SK-N-SH treated with all-trans-retinoic acid at 6 μM for 48 hours (cell line): ENCODE results near the gene KCNT1.

Source experiments
- ATAC-seq: fragments of 200-7000 bp; cut with Tn5 transposase; 3 replicates; pipeline ENCODE4 v1.9.1; 2020; ENCODE audit warnings: mild to moderate bottlenecking, moderate library complexity
- BACH2 ChIP-seq: fragments of 250-450 bp; sonication (Bioruptor Pico); IDR thresholded peaks from 2 replicates; pipeline ENCODE4 v1.9.0; 2021; ENCODE audit warnings: mild to moderate bottlenecking, borderline replicate concordance
- CREB5 ChIP-seq: fragments of 250-450 bp; sonication (Bioruptor Pico); IDR thresholded peaks from 2 replicates; pipeline ENCODE4 v1.5.1; 2020; ENCODE audit warnings: low read depth, mild to moderate bottlenecking, moderate library complexity
- CSDC2 ChIP-seq: fragments of 250-450 bp; sonication (Bioruptor Pico); IDR thresholded peaks from 2 replicates; pipeline ENCODE4 v1.5.0; 2020; ENCODE audit warnings: mild to moderate bottlenecking, moderate library complexity
- ESRRG ChIP-seq: fragments of 250-450 bp; sonication (Bioruptor Pico); IDR thresholded peaks from 2 replicates; pipeline ENCODE4 v1.6.1; 2021; ENCODE audit warnings: mild to moderate bottlenecking
- GLIS3 ChIP-seq: fragments of 250-450 bp; sonication (Bioruptor Pico); IDR thresholded peaks from 2 replicates; pipeline ENCODE4 v1.5.0; 2020; ENCODE audit warnings: mild to moderate bottlenecking, moderate library complexity
- ISL1 ChIP-seq: fragments of 250-450 bp; sonication (Bioruptor Pico); IDR thresholded peaks from 2 replicates; pipeline ENCODE4 v2.1.2; 2022; ENCODE audit warnings: mild to moderate bottlenecking, moderate library complexity
- OSR1 ChIP-seq: fragments of 250-450 bp; sonication (Bioruptor Pico); IDR thresholded peaks from 2 replicates; pipeline ENCODE4 v1.8.0; 2022; ENCODE audit warnings: moderate library complexity, mild to moderate bottlenecking, inconsistent platforms
- POU6F1 ChIP-seq: fragments of 250-450 bp; sonication (Bioruptor Pico); IDR thresholded peaks from 2 replicates; pipeline ENCODE4 v1.8.0; 2021; ENCODE audit warnings: low read depth, mild to moderate bottlenecking, moderate library complexity, borderline replicate concordance
- PPARA ChIP-seq: fragments of 250-450 bp; sonication (Bioruptor Pico); IDR thresholded peaks from 2 replicates; pipeline ENCODE4 v1.5.0; 2020; ENCODE audit warnings: mild to moderate bottlenecking, borderline replicate concordance
- RARB ChIP-seq: fragments of 250-450 bp; sonication (Bioruptor Pico); IDR thresholded peaks from 2 replicates; pipeline ENCODE4 v1.8.0; 2021; ENCODE audit warnings: mild to moderate bottlenecking, moderate library complexity
- SNAI2 ChIP-seq: fragments of 250-450 bp; sonication (Bioruptor Pico); IDR thresholded peaks from 2 replicates; pipeline ENCODE4 v1.5.0; 2020; ENCODE audit warnings: mild to moderate bottlenecking, moderate library complexity
- TCF4 ChIP-seq: fragments of 250-450 bp; sonication (Bioruptor Pico); IDR thresholded peaks from 2 replicates; pipeline ENCODE4 v1.8.0; 2021; ENCODE audit warnings: mild to moderate bottlenecking, moderate library complexity, borderline replicate concordance
- TOX ChIP-seq: fragments of 250-450 bp; sonication (Bioruptor Pico); IDR thresholded peaks from 2 replicates; pipeline ENCODE4 v1.8.0; 2021; ENCODE audit warnings: mild to moderate bottlenecking, moderate library complexity, borderline replicate concordance
- TSHZ2 ChIP-seq: fragments of 250-450 bp; sonication (Bioruptor Pico); IDR thresholded peaks from 2 replicates; pipeline ENCODE4 v1.5.0; 2020; ENCODE audit warnings: mild to moderate bottlenecking, moderate library complexity
- ZC3H10 ChIP-seq: fragments of 250-450 bp; sonication (Bioruptor Pico); IDR thresholded peaks from 2 replicates; pipeline ENCODE4 v1.5.1; 2021; ENCODE audit warnings: mild to moderate bottlenecking, moderate library complexity
- ZFP3 ChIP-seq: fragments of 250-450 bp; sonication (Bioruptor Pico); IDR thresholded peaks from 2 replicates; pipeline ENCODE4 v1.5.0; 2020; ENCODE audit warnings: mild to moderate bottlenecking, moderate library complexity
- ZFP30 ChIP-seq: fragments of 450-650 bp; formaldehyde crosslinking; IDR thresholded peaks from 2 replicates; pipeline ENCODE4 v1.5.0; 2022; ENCODE audit warnings: mild to moderate bottlenecking, moderate library complexity
- ZNF565 ChIP-seq: fragments of 450-650 bp; formaldehyde crosslinking; conservative IDR thresholded peaks from 2 replicates; pipeline ENCODE4 v1.5.0; 2020; ENCODE audit warnings: low read depth, mild to moderate bottlenecking, moderate library complexity
- ZNF70 ChIP-seq: fragments of 450-650 bp; formaldehyde crosslinking; IDR thresholded peaks from 2 replicates; pipeline ENCODE4 v1.5.0; 2020; ENCODE audit warnings: mild to moderate bottlenecking, moderate library complexity
- ZNF8 ChIP-seq: fragments of 450-650 bp; formaldehyde crosslinking; IDR thresholded peaks from 2 replicates; pipeline ENCODE4 v1.5.0; 2020; ENCODE audit warnings: mild to moderate bottlenecking, moderate library complexity
- TF ChIP-seq, protein P1 (sequence below): fragments of 250-450 bp; sonication (Bioruptor Pico); IDR thresholded peaks from 2 replicates; pipeline ENCODE4 v1.5.1; 2021; ENCODE audit warnings: mild to moderate bottlenecking, moderate library complexity
- TF ChIP-seq, protein P2 (sequence below): fragments of 250-450 bp; sonication (Bioruptor Pico); IDR thresholded peaks from 2 replicates; pipeline ENCODE4 v1.8.0; 2020; ENCODE audit warnings: mild to moderate bottlenecking, moderate library complexity, borderline replicate concordance

The KCNT1 gene

DNA sequence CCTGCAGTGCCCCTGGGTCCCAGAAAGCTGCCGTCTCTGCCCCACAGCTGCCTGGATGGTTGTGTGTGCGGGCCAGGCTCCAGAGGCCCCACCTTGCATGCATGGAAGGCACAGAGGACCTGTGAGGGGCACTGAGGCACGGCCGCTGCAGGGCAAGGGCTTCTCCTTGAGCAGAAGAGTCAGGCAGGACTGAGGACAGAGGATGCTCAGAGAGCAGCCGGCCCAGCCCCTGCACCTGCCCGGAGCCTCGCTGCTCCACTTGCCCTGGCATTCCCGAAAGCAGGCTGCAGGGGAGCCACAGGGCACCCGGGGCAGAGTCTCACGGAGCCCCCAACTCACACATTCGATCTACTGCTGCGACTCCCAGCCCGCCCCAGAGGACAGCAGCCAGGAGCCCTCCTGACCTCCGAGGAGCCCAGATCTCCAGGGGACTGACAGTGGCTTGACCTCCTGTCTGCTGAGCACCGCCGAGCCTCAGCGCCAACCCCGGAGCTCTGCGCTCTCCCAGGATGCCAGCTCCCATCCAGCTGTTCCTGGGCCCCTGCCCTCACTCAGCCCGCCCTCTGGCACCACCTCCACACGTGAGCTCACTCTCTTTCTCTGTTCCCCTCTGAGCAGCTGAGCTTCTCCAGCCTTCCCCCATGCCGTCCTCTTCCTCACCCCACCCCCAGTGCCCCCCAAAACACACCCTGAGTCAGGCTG lies 95.0 kb downstream of the KCNT1 start:
- no peak; the same call in 2 of the 3 replicates for ATAC-seq
- TF ChIP-seq ZNF70 (CRISPR knock-in tag), result no peak
- TF ChIP-seq CSDC2 (CRISPR knock-in tag), result no peak
- no peak for TF ChIP-seq OSR1
- TF ChIP-seq TOX (CRISPR knock-in tag), result no peak
- no peak for TF ChIP-seq BACH2 (CRISPR knock-in tag)
- TF ChIP-seq CREB5 (CRISPR knock-in tag), result no peak
- TF ChIP-seq ESRRG (CRISPR knock-in tag), result no peak
- TF ChIP-seq ZNF565 (CRISPR knock-in tag), result no peak
- no peak for TF ChIP-seq TSHZ2

DNA sequence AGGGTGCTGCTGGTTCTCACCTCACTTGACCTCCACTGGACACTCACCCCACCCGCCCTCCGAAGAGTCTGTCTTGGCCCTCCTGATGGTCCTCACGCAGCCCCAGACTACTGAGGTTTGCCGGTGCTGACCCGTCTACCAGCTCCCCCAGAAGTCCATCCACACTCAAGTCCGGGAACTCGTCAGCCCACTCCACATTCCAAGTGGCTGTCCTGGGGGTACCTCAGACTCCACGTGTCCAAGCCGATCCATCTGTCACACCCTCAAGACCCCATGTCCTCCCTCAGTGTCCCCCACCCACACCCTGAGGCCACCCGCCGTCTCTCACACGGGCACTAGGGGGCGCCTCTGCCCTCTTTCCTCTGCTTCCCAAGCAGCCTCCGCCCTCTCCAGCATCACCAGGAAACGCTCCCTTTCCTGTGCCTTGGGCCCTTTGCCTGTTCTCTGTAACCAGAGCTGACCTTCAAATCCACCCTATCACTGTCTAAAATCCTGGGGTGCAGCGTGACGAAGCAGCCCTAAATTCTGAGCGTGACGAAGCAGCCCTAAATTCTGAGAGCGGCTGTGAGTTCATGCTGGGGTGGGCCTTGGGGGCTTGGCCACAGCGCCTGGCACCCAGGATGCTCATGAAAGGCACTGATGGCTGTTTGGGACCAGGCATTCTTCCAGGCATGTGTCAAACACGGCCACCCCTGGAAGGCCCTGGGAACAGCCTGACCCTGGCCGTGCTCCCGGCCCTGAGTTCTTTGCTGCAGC lies 95.7 kb downstream of the KCNT1 start:
- TF ChIP-seq ZNF70 (CRISPR knock-in tag) (no peak), POU6F1 (no peak), CSDC2 (CRISPR knock-in tag) (no peak), ZNF8 (CRISPR knock-in tag) (no peak), OSR1 (no peak), ZFP30 (CRISPR knock-in tag) (no peak), RARB (CRISPR knock-in tag) (no peak), SNAI2 (CRISPR knock-in tag) (no peak), BACH2 (CRISPR knock-in tag) (no peak), ISL1 (CRISPR knock-in tag) (no peak), GLIS3 (CRISPR knock-in tag) (no peak), ZFP3 (CRISPR knock-in tag) (no peak), ZC3H10 (CRISPR knock-in tag) (no peak), TCF4 (no peak)
- TF ChIP-seq, protein P1, sequence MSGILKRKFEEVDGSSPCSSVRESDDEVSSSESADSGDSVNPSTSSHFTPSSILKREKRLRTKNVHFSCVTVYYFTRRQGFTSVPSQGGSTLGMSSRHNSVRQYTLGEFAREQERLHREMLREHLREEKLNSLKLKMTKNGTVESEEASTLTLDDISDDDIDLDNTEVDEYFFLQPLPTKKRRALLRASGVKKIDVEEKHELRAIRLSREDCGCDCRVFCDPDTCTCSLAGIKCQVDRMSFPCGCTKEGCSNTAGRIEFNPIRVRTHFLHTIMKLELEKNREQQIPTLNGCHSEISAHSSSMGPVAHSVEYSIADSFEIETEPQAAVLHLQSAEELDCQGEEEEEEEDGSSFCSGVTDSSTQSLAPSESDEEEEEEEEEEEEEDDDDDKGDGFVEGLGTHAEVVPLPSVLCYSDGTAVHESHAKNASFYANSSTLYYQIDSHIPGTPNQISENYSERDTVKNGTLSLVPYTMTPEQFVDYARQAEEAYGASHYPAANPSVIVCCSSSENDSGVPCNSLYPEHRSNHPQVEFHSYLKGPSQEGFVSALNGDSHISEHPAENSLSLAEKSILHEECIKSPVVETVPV (CRISPR knock-in tag), result no peak
- TF ChIP-seq, protein P2, sequence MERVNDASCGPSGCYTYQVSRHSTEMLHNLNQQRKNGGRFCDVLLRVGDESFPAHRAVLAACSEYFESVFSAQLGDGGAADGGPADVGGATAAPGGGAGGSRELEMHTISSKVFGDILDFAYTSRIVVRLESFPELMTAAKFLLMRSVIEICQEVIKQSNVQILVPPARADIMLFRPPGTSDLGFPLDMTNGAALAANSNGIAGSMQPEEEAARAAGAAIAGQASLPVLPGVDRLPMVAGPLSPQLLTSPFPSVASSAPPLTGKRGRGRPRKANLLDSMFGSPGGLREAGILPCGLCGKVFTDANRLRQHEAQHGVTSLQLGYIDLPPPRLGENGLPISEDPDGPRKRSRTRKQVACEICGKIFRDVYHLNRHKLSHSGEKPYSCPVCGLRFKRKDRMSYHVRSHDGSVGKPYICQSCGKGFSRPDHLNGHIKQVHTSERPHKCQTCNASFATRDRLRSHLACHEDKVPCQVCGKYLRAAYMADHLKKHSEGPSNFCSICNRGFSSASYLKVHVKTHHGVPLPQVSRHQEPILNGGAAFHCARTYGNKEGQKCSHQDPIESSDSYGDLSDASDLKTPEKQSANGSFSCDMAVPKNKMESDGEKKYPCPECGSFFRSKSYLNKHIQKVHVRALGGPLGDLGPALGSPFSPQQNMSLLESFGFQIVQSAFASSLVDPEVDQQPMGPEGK (CRISPR knock-in tag), result no peak
- ATAC-seq, result peak; percentile 87

DNA sequence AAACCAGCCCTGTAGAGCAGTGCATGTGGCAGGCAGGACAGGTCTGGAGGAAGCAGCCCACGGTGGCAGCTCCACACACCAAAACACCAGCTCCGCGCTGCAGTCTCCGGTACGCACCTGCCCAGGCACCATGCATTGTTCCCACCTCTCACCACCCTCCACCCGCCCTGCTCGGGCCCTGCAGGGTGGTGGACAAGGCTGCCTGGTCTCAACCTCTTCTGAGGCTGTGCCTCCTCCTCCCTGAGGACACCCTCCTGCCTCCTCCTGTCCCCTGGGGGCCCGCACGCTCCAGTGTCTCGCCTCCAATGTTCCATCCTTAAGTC lies 96.2 kb downstream of the KCNT1 start:
- peak; percentile 5; the same call in 1 of the 3 replicates for ATAC-seq
- no peak for TF ChIP-seq ESRRG (CRISPR knock-in tag)
- TF ChIP-seq CREB5 (CRISPR knock-in tag), result no peak
- no peak for TF ChIP-seq PPARA (CRISPR knock-in tag)
- no peak for TF ChIP-seq TOX (CRISPR knock-in tag)
- TF ChIP-seq, protein P2 (CRISPR knock-in tag), result no peak
- no peak for TF ChIP-seq TCF4
- no peak for TF ChIP-seq ZNF565 (CRISPR knock-in tag)
- TF ChIP-seq OSR1, result no peak
- no peak for TF ChIP-seq POU6F1
- no peak for TF ChIP-seq ZC3H10 (CRISPR knock-in tag)
- no peak for TF ChIP-seq ISL1 (CRISPR knock-in tag)
